Sigmoid colon (tissue), 7 donors: ENCODE data around the gene GGA1. TPM values are rescaled to one million over a fixed set of nuclear protein-coding genes. Genes with fewer than 3 reads are reported as not detected.

ENCODE experiments used
- DNase-seq: peaks from one replicate; pipeline ENCODE4 v3.0.0-alpha.2; 2019
- H3K27ac ChIP-seq, 4 donors: fragments of 200-600 bp; sonication (generic); one replicate each; pipeline ENCODE4 v1.5.1; 2016 to 2019; ENCODE audit warnings: mild to moderate bottlenecking in 1 of 4
- H3K27me3 ChIP-seq, 3 donors: fragments of 200-600 bp; sonication (generic); one replicate each; pipeline ENCODE4 v1.5.1; 2019; ENCODE audit warnings: mild to moderate bottlenecking in 1 of 3
- H3K36me3 ChIP-seq, 4 donors: fragments of 200-600 bp; sonication (generic); one replicate each; pipeline ENCODE4 v1.5.1; 2016 to 2019
- H3K4me1 ChIP-seq, 4 donors: fragments of 200-600 bp; sonication (generic); one replicate each; pipeline ENCODE4 v1.5.1; 2017 to 2019
- H3K4me3 ChIP-seq, 4 donors: fragments of 200-600 bp; sonication (generic); one replicate each; pipeline ENCODE4 v1.5.1; 2017 to 2019; ENCODE audit warnings: mild to moderate bottlenecking in 2 of 4, moderate library complexity in 1 of 4
- H3K9me3 ChIP-seq, 4 donors: fragments of 200-600 bp in 3 of 4; sonication (generic) in 3 of 4; one replicate each; pipeline versions ENCODE4 v1.5.1 to v1.6.1; 2013 to 2019
- EP300 ChIP-seq, 4 donors: sonication (generic); formaldehyde crosslinking; IDR thresholded peaks; one replicate each; pipeline ENCODE4 v1.6.1; 2017; ENCODE audit warnings: antibody characterized with exemption in 4 of 4
- POLR2A ChIP-seq, 2 donors: fragments of 450-650 bp; IDR thresholded peaks; one replicate each; pipeline ENCODE4 v1.6.1; 2016; ENCODE audit warnings: antibody characterized with exemption in 2 of 2, mild to moderate bottlenecking in 2 of 2, moderate library complexity in 2 of 2
- POLR2AphosphoS5 ChIP-seq, 4 donors: sonication (generic); formaldehyde crosslinking; IDR thresholded peaks; one replicate each; pipeline ENCODE4 v1.6.1; 2017; ENCODE audit warnings: antibody characterized with exemption in 4 of 4
- WGBS, 2 donors: extraction: QIAGEN DNeasy Blood & Tissue Kit; methylation state at CpG; one replicate each; pipeline ENCODE4 v1.1.7; 2013; 5-methylcytosine and 5-hydroxymethylcytosine counted together
- intact Hi-C: fragments of 100-400 bp; cut with DNase I; formaldehyde crosslinking; loops from one replicate; pipeline ENCODE4 v1.15.1; 2023
- polyA plus RNA-seq, 3 donors: library from polyadenylated mRNA; stranded (reverse); fragments of 200-250 nt; gene quantifications; one replicate each; pipeline ENCODE4 v1.2.3, GENCODE V29; 2013
- total RNA-seq, 4 donors: library from RNA; depleted of rRNA; stranded (reverse); fragments of >200 nt; gene quantifications; one replicate each; pipeline ENCODE4 v1.1.0, GENCODE V29; 2016
- TF ChIP-seq, protein P1 (sequence below), 4 experiments: fragments of 450-650 bp in 3 of 4; fragments of 200-600 bp in 1 of 4; IDR thresholded peaks; one replicate each; pipeline ENCODE4 v1.5.1; 2016 to 2019; ENCODE audit warnings: antibody characterized with exemption in 4 of 4, mild to moderate bottlenecking in 3 of 4, moderate library complexity in 2 of 4
- donor health status: healthy with polysubstance abuse.
- donor health status: Bipolar disorder and iron deficiency.
- donor health status: healthy.

GGA1 gene
- total and polyA plus RNA-seq, 7 donors, result 25.2 to 77.4 (median 41.3) TPM

DNA sequence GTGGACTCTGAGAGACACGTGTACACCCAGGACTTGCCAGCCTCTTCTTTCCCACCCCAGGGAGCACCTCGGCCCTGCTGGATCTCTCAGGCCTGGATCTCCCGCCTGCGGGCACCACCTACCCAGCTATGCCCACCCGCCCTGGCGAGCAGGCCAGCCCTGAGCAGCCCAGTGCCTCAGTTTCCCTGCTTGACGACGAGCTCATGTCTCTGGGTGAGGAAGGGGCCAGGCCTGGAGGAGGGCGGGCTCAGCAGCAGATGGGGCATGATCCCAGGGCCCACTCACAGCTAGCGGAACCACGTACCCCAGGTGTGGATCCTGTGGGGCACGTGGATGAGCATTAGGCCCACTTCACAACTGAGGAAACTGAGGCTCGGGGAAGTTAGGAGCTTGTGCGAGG is 17.1 kb downstream of the GGA1 start:
- Histone ChIP-seq H3K9me3 (no peaks in the 10 kb centered on the region), H3K27ac (peak overlapping the region; percentile 66 to 92 (median 86)), H3K4me1 (peaks cover 0 to 50% (median 38%) of the 10 kb centered on the region in 4 donors), H3K4me3 (no peak overlapping the region), H3K36me3 (peaks cover 5 to 51% (median 15%) of the 10 kb centered on the region in 4 donors), H3K27me3 (no peaks in the 10 kb centered on the region)
- WGBS, 2 donors, result 86 to 92% methylated on average over 14 of the region's 14 CpGs
- TF ChIP-seq EP300 (IDR thresholded peaks at IDR 0.05) (no peak), POLR2A (IDR thresholded peaks at IDR 0.05) (no peak), POLR2AphosphoS5 (IDR thresholded peaks at IDR 0.05) (no peak)
- TF ChIP-seq, protein P1, sequence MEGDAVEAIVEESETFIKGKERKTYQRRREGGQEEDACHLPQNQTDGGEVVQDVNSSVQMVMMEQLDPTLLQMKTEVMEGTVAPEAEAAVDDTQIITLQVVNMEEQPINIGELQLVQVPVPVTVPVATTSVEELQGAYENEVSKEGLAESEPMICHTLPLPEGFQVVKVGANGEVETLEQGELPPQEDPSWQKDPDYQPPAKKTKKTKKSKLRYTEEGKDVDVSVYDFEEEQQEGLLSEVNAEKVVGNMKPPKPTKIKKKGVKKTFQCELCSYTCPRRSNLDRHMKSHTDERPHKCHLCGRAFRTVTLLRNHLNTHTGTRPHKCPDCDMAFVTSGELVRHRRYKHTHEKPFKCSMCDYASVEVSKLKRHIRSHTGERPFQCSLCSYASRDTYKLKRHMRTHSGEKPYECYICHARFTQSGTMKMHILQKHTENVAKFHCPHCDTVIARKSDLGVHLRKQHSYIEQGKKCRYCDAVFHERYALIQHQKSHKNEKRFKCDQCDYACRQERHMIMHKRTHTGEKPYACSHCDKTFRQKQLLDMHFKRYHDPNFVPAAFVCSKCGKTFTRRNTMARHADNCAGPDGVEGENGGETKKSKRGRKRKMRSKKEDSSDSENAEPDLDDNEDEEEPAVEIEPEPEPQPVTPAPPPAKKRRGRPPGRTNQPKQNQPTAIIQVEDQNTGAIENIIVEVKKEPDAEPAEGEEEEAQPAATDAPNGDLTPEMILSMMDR (IDR thresholded peaks at IDR 0.05), result no peak
- DNase-seq, result no peak
- intact Hi-C loops, result loop anchor here (2.0 to 10.0 kb wide), 3 partner anchors 55 to 329 kb away; partner anchors contain the start of genes C22orf23 and POLR2F

GRCh38 chr22:37626144-37626543 is 17.5 kb downstream of the GGA1 start:
- H3K27ac ChIP-seq, result peak overlapping the region; percentile 66 to 92 (median 86)
- peaks cover 0 to 50% (median 38%) of the 10 kb centered on the region in 4 donors for H3K4me1 ChIP-seq
- H3K36me3 ChIP-seq, result peaks cover 5 to 51% (median 14%) of the 10 kb centered on the region in 4 donors
- no peak overlapping the region for H3K4me3 ChIP-seq
- no peaks in the 10 kb centered on the region for H3K27me3 ChIP-seq
- peak; percentile 98 for DNase-seq
- H3K9me3 ChIP-seq, result no peaks in the 10 kb centered on the region
- intact Hi-C loops, result loop anchor here (5.0 to 10.0 kb wide), 2 partner anchors 166 to 329 kb away; partner anchors contain the start of genes C22orf23 and POLR2F
- TF ChIP-seq POLR2AphosphoS5 (IDR thresholded peaks at IDR 0.05) (peak; percentile 33 to 65 (median 50)), POLR2A (IDR thresholded peaks at IDR 0.05) (no peak)
- TF ChIP-seq, protein P1 (IDR thresholded peaks at IDR 0.05), result no peak
- 71 to 83% methylated on average over 11 of the region's 11 CpGs for WGBS, 2 donors

GRCh38 chr22:37626556-37627075 is 18.0 kb downstream of the GGA1 start:
- H3K36me3 ChIP-seq, result peaks cover 5 to 51% (median 12%) of the 10 kb centered on the region in 4 donors

GRCh38 chr22:37627121-37627520 is 18.5 kb downstream of the GGA1 start:
- Histone ChIP-seq H3K4me3 (no peak overlapping the region), H3K9me3 (no peaks in the 10 kb centered on the region), H3K27me3 (no peaks in the 10 kb centered on the region), H3K36me3 (peaks cover 5 to 51% (median 13%) of the 10 kb centered on the region in 4 donors), H3K4me1 (peaks cover 0 to 50% (median 38%) of the 10 kb centered on the region in 4 donors), H3K27ac (peak overlapping the region; percentile 66 to 92 (median 86))
- no peak for DNase-seq
- TF ChIP-seq EP300 (IDR thresholded peaks at IDR 0.05), result no peak
- TF ChIP-seq POLR2A (IDR thresholded peaks at IDR 0.05), result no peak
- TF ChIP-seq, protein P1 (IDR thresholded peaks at IDR 0.05), result no peak
- TF ChIP-seq POLR2AphosphoS5 (IDR thresholded peaks at IDR 0.05), result no peak
- 44 to 65% methylated on average over 7 of the region's 7 CpGs for WGBS, 2 donors
- intact Hi-C loops, result loop anchor here (5.0 to 10.0 kb wide), 2 partner anchors 165 to 328 kb away; partner anchors contain the start of genes C22orf23 and POLR2F

More at GRCh38 chr22:37626556-37627075, 18.0 kb downstream of the GGA1 start:
- no peak for DNase-seq
- Histone ChIP-seq H3K27me3 (no peaks in the 10 kb centered on the region), H3K9me3 (no peaks in the 10 kb centered on the region), H3K4me3 (no peak overlapping the region), H3K4me1 (peaks cover 0 to 50% (median 38%) of the 10 kb centered on the region in 4 donors), H3K27ac (peak overlapping the region; percentile 66 to 92 (median 86))
- peak in 1 of 4 donors; percentile 14 for TF ChIP-seq POLR2AphosphoS5 (IDR thresholded peaks at IDR 0.05)
- no peak for TF ChIP-seq EP300 (IDR thresholded peaks at IDR 0.05)
- intact Hi-C loops, result loop anchor here (5.0 to 10.0 kb wide), 2 partner anchors 166 to 328 kb away; partner anchors contain the start of genes C22orf23 and POLR2F
- WGBS, 2 donors, result 50 to 66% methylated on average over 13 of the region's 13 CpGs

DNA sequence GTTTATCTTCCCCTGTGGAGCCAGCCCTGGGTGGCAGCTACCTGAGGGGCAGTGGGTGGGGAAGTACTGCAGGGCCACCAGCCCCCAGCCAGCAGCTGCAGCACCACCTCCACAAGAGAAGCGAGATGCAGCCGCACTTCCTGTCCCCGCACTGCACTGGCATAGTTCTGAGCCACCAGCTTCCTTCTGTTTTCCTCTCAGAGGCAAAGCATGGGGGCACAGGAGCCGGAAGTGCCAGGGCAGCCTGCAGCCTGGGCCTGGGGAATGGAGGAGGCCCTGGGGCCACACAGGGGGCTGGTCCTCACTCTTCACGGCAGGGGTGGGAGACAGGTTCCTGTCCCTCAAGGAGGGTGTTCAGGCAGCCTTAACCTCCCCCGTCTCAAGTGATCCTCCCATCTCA is 18.9 kb downstream of the GGA1 start:
- no peak for DNase-seq
- Histone ChIP-seq H3K4me1 (peaks cover 0 to 51% (median 38%) of the 10 kb centered on the region in 4 donors), H3K27ac (peak overlapping the region; percentile 66 to 92 (median 86)), H3K4me3 (no peak overlapping the region), H3K36me3 (peaks cover 5 to 51% (median 12%) of the 10 kb centered on the region in 4 donors), H3K27me3 (no peaks in the 10 kb centered on the region), H3K9me3 (no peaks in the 10 kb centered on the region)
- 40 to 55% methylated on average over 6 of the region's 6 CpGs for WGBS, 2 donors
- intact Hi-C loops, result loop anchor here (5.0 to 10.0 kb wide), 2 partner anchors 165 to 327 kb away; partner anchors contain the start of genes C22orf23 and POLR2F
- TF ChIP-seq POLR2A (IDR thresholded peaks at IDR 0.05) (no peak), EP300 (IDR thresholded peaks at IDR 0.05) (no peak)
- TF ChIP-seq, protein P1 (IDR thresholded peaks at IDR 0.05), result no peak
